ENCODE results near the gene DDX3X. TPM values are rescaled to one million over a fixed set of nuclear protein-coding genes. Genes with fewer than 3 reads are reported as not detected.
"Not testable (repeated sequence)": the region's sequence is repeated elsewhere in the genome, so short reads cannot be mapped to it uniquely, and the experiment has no call there.

The DDX3X gene
- total RNA-seq, result 100 to 1,000 TPM; 119 to 216 TPM
- polyA plus RNA-seq, result 10 to 100 TPM; 48.4 to 52.3 TPM

- H3K36me3 ChIP-seq (ENCODE audit: control insufficient read depth in 4 of 4, insufficient read depth in 3 of 4, low read depth in 1 of 4, low read length in 3 of 4), result peaks cover 0 to 2% (median under 1%) of the 10 kb centered on the region in 4 donors
- H3K27me3 ChIP-seq (ENCODE audit: control insufficient read depth in 4 of 4, insufficient read depth in 4 of 4, low read length in 3 of 4), result no peaks in the 10 kb centered on the region
- WGBS, result under 1% methylated on average over 47 of the region's 47 CpGs
- DNase-seq (ENCODE audit: low spot score), result peak; percentile 84
- H3K4me3 ChIP-seq (ENCODE audit: low read depth in 1 of 3, low read length in 3 of 3), result peak within 1 kb of the TSS; percentile 78 to 91 (median 85)
- no peaks in the 10 kb centered on the region for H3K9me3 ChIP-seq (ENCODE audit: control insufficient read depth in 4 of 4, low read length in 3 of 4)
- H3K27ac ChIP-seq (ENCODE audit: low read depth in 1 of 2, low read length in 2 of 2), result peak within 1 kb of the TSS; percentile 98 to 99
- peaks cover 2 to 51% (median 43%) of the 10 kb centered on the region in 4 donors for H3K4me1 ChIP-seq (ENCODE audit: control insufficient read depth in 4 of 4, insufficient read depth in 4 of 4, low read length in 3 of 4)
- H3K9ac ChIP-seq (ENCODE audit: low read depth in 1 of 2, low read length in 2 of 2), result peak within 1 kb of the TSS; percentile 96
- no peak for TF ChIP-seq HNF4A (conservative IDR thresholded peaks at IDR 0.05)
- no peak for TF ChIP-seq RAD21 (IDR thresholded peaks at IDR 0.05)
- TF ChIP-seq JUND (IDR thresholded peaks at IDR 0.05), result peak in 1 of 2 donors; percentile 15
- peak; percentile 8 for TF ChIP-seq CTCF (IDR thresholded peaks at IDR 0.05; ENCODE audit: low read depth, low read length, missing input control)
- TF ChIP-seq FOXA2 (IDR thresholded peaks at IDR 0.05), result no peak
- TF ChIP-seq MAX (IDR thresholded peaks at IDR 0.05), result peak; percentile 6
- TF ChIP-seq HNF4G (IDR thresholded peaks at IDR 0.05), result no peak
- peak in 1 of 2 donors; percentile 15 for TF ChIP-seq EGR1 (IDR thresholded peaks at IDR 0.05; ENCODE audit: low read depth in 2 of 2)
- peak; percentile 64 for TF ChIP-seq ATF3 (IDR thresholded peaks at IDR 0.05)
- TF ChIP-seq NR2F2 (IDR thresholded peaks at IDR 0.05), result no peak
- no peak for TF ChIP-seq YY1 (IDR thresholded peaks at IDR 0.05)
- TF ChIP-seq TAF1 (conservative IDR thresholded peaks at IDR 0.05), result peak; percentile 99
- peak; percentile 51 for TF ChIP-seq SP1 (IDR thresholded peaks at IDR 0.05)
- no peak for TF ChIP-seq FOXA1 (IDR thresholded peaks at IDR 0.05)
- TF ChIP-seq REST (IDR thresholded peaks at IDR 0.05), result peak; percentile 82
- peak; percentile 99 for TF ChIP-seq ZBTB33 (IDR thresholded peaks at IDR 0.05)
- no peak for TF ChIP-seq RXRA (IDR thresholded peaks at IDR 0.05)
- TF ChIP-seq GABPA (IDR thresholded peaks at IDR 0.05 in 1 of 2, conservative IDR thresholded peaks at IDR 0.05 in 1 of 2), result no peak
Observed at GRCh38 chrX:41333744-41334362, at the start of gene DDX3X. DDX3X (plus strand) TSS chrX:41334162; CDS start chrX:41334253, 91 bp downstream.

GRCh38 chrX:41285928-41286327, 48.0 kb upstream of the DDX3X start:
- H3K9ac ChIP-seq (ENCODE audit: low read depth in 1 of 2, low read length in 2 of 2); H3K27ac ChIP-seq (ENCODE audit: low read depth in 1 of 2, low read length in 2 of 2); H3K4me3 ChIP-seq (ENCODE audit: low read depth in 1 of 3, low read length in 3 of 3); H3K9me3 ChIP-seq (ENCODE audit: control insufficient read depth in 4 of 4, low read length in 3 of 4); DNase-seq (ENCODE audit: low spot score); H3K4me1 ChIP-seq (ENCODE audit: control insufficient read depth in 4 of 4, insufficient read depth in 4 of 4, low read length in 3 of 4); H3K36me3 ChIP-seq (ENCODE audit: control insufficient read depth in 4 of 4, insufficient read depth in 3 of 4, low read depth in 1 of 4, low read length in 3 of 4); H3K27me3 ChIP-seq (ENCODE audit: control insufficient read depth in 4 of 4, insufficient read depth in 4 of 4, low read length in 3 of 4): not testable (repeated sequence)
- 97% methylated on average over 21 of the region's 21 CpGs for WGBS
